B cell (primary cell): ENCODE data around the gene NFATC2. TPM values are rescaled to one million over a fixed set of nuclear protein-coding genes. Genes with fewer than 3 reads are reported as not detected.

Source experiments
- ATAC-seq: fragments of 200-7000 bp; cut with Tn5 transposase; one replicate; pipeline ENCODE4 v1.10.0; 2021; ENCODE audit warnings: low read depth, mild to moderate bottlenecking, moderate number of reproducible peaks, moderate library complexity
- CTCF ChIA-PET: fragments of 350-600 bp; sonication (Branson Sonifier 250); formaldehyde crosslinking; loops from one replicate; lab custom pipeline; 2021; ENCODE audit warnings: antibody characterized with exemption, inconsistent platforms; lab: Charles Lee
- POLR2A ChIA-PET: fragments of 350-600 bp; sonication (Branson Sonifier 250); formaldehyde crosslinking; loops from one replicate; lab custom pipeline; 2021; ENCODE audit warnings: antibody characterized with exemption; lab: Charles Lee
- DNase-seq: peaks from one replicate; pipeline ENCODE4 v3.0.0; 2013
- H2AFZ ChIP-seq: 2 replicates; pipeline ENCODE4 v1.6.1; 2012; ENCODE audit warnings: mild to moderate bottlenecking, low read depth, low read length; ENCODE audit not compliant: insufficient read depth, poor library complexity, severe bottlenecking
- H3K27ac ChIP-seq, 2 donors: 1 replicate in 1 of 2; 2 replicates in 1 of 2; pipeline ENCODE4 v1.5.1; 2012 to 2013; ENCODE audit warnings: low read length in 2 of 2, mild to moderate bottlenecking in 2 of 2, moderate library complexity in 1 of 2
- H3K27me3 ChIP-seq, 4 experiments: fragments of 200-600 bp in 1 of 4; sonication (generic) in 1 of 4; replicated peaks in 1 of 4; 1 replicate in 2 of 4; 2 replicates in 2 of 4; pipeline versions ENCODE4 v1.6.1 to v1.7.0; 2013 to 2016; ENCODE audit warnings: low read length in 3 of 4, mild to moderate bottlenecking in 2 of 4, mixed read lengths in 1 of 4, moderate library complexity in 1 of 4; ENCODE audit not compliant: insufficient read depth in 4 of 4, control insufficient read depth in 3 of 4; ENCODE audit errors: control extremely low read depth in 1 of 4
- H3K36me3 ChIP-seq, 2 experiments: replicated peaks in 1 of 2; 1 replicate in 1 of 2; 2 replicates in 1 of 2; pipeline versions ENCODE4 v1.6.1 to v1.7.1; 2013; ENCODE audit warnings: low read length in 1 of 2; ENCODE audit not compliant: insufficient read depth in 2 of 2, control insufficient read depth in 1 of 2; ENCODE audit errors: control extremely low read depth in 1 of 2, extremely low read depth in 1 of 2
- H3K4me1 ChIP-seq, 2 donors: fragments of 200-600 bp in 1 of 2; sonication (generic) in 1 of 2; 1 replicate in 1 of 2; 2 replicates in 1 of 2; pipeline versions ENCODE4 v1.5.1 to v1.6.1; 2013 to 2017; ENCODE audit warnings: low read length in 2 of 2; ENCODE audit not compliant: control insufficient read depth in 2 of 2, insufficient read depth in 2 of 2
- H3K4me2 ChIP-seq: replicated peaks from 2 replicates; pipeline ENCODE3; 2012; ENCODE audit warnings: mild to moderate bottlenecking, low read depth, low read length; ENCODE audit not compliant: poor library complexity, severe bottlenecking
- H3K4me3 ChIP-seq, 5 experiments: fragments of 200-600 bp in 1 of 5; sonication (generic) in 1 of 5; 1 replicate in 3 of 5; 2 replicates in 2 of 5; pipeline versions ENCODE4 v1.5.1 to v1.7.0; 2011 to 2016; ENCODE audit warnings: low read length in 4 of 5, mild to moderate bottlenecking in 4 of 5, low read depth in 2 of 5, control low read depth in 1 of 5, moderate library complexity in 1 of 5; ENCODE audit not compliant: insufficient read depth in 1 of 5; ENCODE audit errors: control extremely low read depth in 1 of 5, extremely low read depth in 1 of 5
- H3K79me2 ChIP-seq: fragments of 200-600 bp; sonication (generic); one replicate; pipeline ENCODE4 v1.6.0; 2016; ENCODE audit warnings: low read length; ENCODE audit not compliant: control insufficient read depth, insufficient read depth
- H3K9ac ChIP-seq: fragments of 200-600 bp; sonication (generic); 2 replicates; pipeline ENCODE4 v1.6.1; 2017; ENCODE audit warnings: mild to moderate bottlenecking, low read length, moderate library complexity
- H3K9me3 ChIP-seq, 3 donors: one replicate each; pipeline versions ENCODE4 v1.6.1 to v1.7.1; 2013; ENCODE audit warnings: low read length in 2 of 3; ENCODE audit not compliant: control insufficient read depth in 2 of 3, insufficient read depth in 1 of 3; ENCODE audit errors: control extremely low read depth in 1 of 3
- H4K20me1 ChIP-seq: 2 replicates; pipeline ENCODE4 v1.6.0; 2012; ENCODE audit warnings: mild to moderate bottlenecking, low read length; ENCODE audit not compliant: insufficient read depth, control insufficient read depth, poor library complexity, severe bottlenecking
- H3K27ac Mint-ChIP-seq: one replicate; pipeline ENCODE4 v1.8.0; 2021; ENCODE audit warnings: mixed read lengths
- H3K27me3 Mint-ChIP-seq: one replicate; pipeline ENCODE4 v1.8.0; 2021; ENCODE audit warnings: mixed read lengths
- H3K4me1 Mint-ChIP-seq: one replicate; pipeline ENCODE4 v1.8.0; 2021; ENCODE audit warnings: mixed read lengths
- H3K4me3 Mint-ChIP-seq: one replicate; pipeline ENCODE4 v1.8.0; 2021; ENCODE audit warnings: mixed read lengths
- H3K9me3 Mint-ChIP-seq: one replicate; pipeline ENCODE4 v1.8.0; 2022; ENCODE audit warnings: mixed read lengths; ENCODE audit not compliant: insufficient read depth
- EZH2 ChIP-seq: IDR thresholded peaks from 2 replicates; pipeline ENCODE4 v1.6.1; 2012; ENCODE audit warnings: borderline replicate concordance, low read depth, mild to moderate bottlenecking, moderate library complexity, low read length; ENCODE audit not compliant: insufficient read depth, poor library complexity, severe bottlenecking
- WGBS: methylation state at CpG from one replicate; pipeline ENCODE4 v1.1.5; 2013; ENCODE audit warnings: missing lambda C conversion rate; ENCODE audit not compliant: insufficient coverage; 5-methylcytosine and 5-hydroxymethylcytosine counted together
- intact Hi-C: fragments of 100-400 bp; cut with micrococcal nuclease; formaldehyde crosslinking; loops from one replicate; pipeline ENCODE4 v1.10.0; 2022
- polyA plus RNA-seq: library from polyadenylated mRNA; depleted of rRNA; stranded (reverse); fragments of >200 nt; gene quantifications from 2 replicates; pipeline ENCODE4 v1.2.3, GENCODE V29; 2012
- total RNA-seq, 2 donors: library from RNA; stranded (reverse); fragments of 120-200 nt in 1 of 2; gene quantifications; 1 replicate in 1 of 2; 2 replicates in 1 of 2; pipeline versions ENCODE4 v1.2.3 to v1.2.4, GENCODE V29; 2013 to 2022
- TF ChIP-seq, protein P1 (sequence below): fragments of 200-600 bp; IDR thresholded peaks from one replicate; pipeline ENCODE4 v1.8.0; 2022; ENCODE audit warnings: antibody characterized with exemption, mild to moderate bottlenecking

Gene NFATC2
- total and polyA plus RNA-seq, 2 donors (not counting 1 experiment from before 2014, with no cell fraction given): 10.1 to 38.0 TPM

DNA sequence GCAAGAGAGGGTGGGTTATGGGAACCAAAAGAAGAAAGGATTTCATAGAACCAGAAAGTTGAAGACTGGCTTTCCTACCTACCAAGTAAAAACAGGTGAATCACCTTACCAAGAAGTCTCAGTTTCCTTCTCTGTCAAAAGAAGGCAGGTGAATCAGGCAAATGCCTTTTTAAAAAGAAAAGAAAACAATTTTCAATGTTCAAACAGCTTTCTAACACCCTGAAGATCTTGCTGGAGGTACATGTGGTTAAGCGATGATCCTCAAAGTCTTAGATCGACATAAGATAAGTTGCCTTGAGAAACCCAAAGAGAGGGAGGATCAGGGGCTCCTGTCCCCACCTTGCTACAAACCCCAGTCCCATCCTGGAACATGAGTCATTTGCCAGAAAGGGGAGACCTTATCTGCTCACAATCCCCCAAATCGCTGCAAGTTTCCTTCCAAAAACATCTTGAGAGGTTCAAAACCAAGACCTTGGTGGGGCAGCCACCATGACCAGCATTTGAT, 71.6 kb downstream of the NFATC2 start:
- H3K9me3 Mint-ChIP-seq: no peaks in the 10 kb centered on the region
- no peak overlapping the region for H3K4me3 Mint-ChIP-seq
- Histone ChIP-seq H3K79me2 (peaks cover 13% of the 10 kb centered on the region), H3K4me3 (no peak overlapping the region), H3K27ac (no peak overlapping the region), H4K20me1 (peaks cover 7% of the 10 kb centered on the region), H2AFZ (no peak overlapping the region), H3K9me3 (no peaks in the 10 kb centered on the region), H3K4me1 (no peaks in the 10 kb centered on the region), H3K36me3 (peaks cover 0 to 81% of the 10 kb centered on the region in 2 experiments), H3K4me2 (no peak overlapping the region), H3K9ac (no peak overlapping the region), H3K27me3 (no peaks in the 10 kb centered on the region)
- no peaks in the 10 kb centered on the region for H3K27me3 Mint-ChIP-seq
- H3K4me1 Mint-ChIP-seq: peaks cover 2% of the 10 kb centered on the region
- DNase-seq (no peak), ATAC-seq (no peak)
- intact Hi-C loops: no loop called here
- no peak for TF ChIP-seq EZH2
- TF ChIP-seq, protein P1, sequence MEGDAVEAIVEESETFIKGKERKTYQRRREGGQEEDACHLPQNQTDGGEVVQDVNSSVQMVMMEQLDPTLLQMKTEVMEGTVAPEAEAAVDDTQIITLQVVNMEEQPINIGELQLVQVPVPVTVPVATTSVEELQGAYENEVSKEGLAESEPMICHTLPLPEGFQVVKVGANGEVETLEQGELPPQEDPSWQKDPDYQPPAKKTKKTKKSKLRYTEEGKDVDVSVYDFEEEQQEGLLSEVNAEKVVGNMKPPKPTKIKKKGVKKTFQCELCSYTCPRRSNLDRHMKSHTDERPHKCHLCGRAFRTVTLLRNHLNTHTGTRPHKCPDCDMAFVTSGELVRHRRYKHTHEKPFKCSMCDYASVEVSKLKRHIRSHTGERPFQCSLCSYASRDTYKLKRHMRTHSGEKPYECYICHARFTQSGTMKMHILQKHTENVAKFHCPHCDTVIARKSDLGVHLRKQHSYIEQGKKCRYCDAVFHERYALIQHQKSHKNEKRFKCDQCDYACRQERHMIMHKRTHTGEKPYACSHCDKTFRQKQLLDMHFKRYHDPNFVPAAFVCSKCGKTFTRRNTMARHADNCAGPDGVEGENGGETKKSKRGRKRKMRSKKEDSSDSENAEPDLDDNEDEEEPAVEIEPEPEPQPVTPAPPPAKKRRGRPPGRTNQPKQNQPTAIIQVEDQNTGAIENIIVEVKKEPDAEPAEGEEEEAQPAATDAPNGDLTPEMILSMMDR: no peak
- ChIA-PET CTCF (no interaction called here), POLR2A (no interaction called here)
- H3K27ac Mint-ChIP-seq: no peak overlapping the region
- 100% methylated on average over 2 of the region's 3 CpGs for WGBS

- Histone ChIP-seq H3K79me2 (peaks cover 17% of the 10 kb centered on the region), H3K27me3 (no peaks in the 10 kb centered on the region), H3K4me1 (no peaks in the 10 kb centered on the region), H3K36me3 (peaks cover 0 to 83% of the 10 kb centered on the region in 2 experiments), H3K27ac (no peak overlapping the region), H3K9ac (no peak overlapping the region), H3K9me3 (no peaks in the 10 kb centered on the region), H3K4me2 (no peak overlapping the region), H2AFZ (no peak overlapping the region), H3K4me3 (no peak overlapping the region), H4K20me1 (peaks cover 7% of the 10 kb centered on the region)
- H3K27me3 Mint-ChIP-seq: no peaks in the 10 kb centered on the region
- no CpG with 5 or more reads among the region's 5 CpGs for WGBS
- DNase-seq: no peak
- no peak overlapping the region for H3K4me3 Mint-ChIP-seq
- H3K9me3 Mint-ChIP-seq: no peaks in the 10 kb centered on the region
- TF ChIP-seq EZH2: no peak
- TF ChIP-seq, protein P1: no peak
- ATAC-seq: no peak
- ChIA-PET CTCF (no interaction called here), POLR2A (no interaction called here)
- H3K27ac Mint-ChIP-seq: no peak overlapping the region
- intact Hi-C loops: no loop called here
- H3K4me1 Mint-ChIP-seq: peaks cover 2% of the 10 kb centered on the region
Measured at GRCh38 chr20:51470499-51470820, 72.1 kb downstream of the NFATC2 start.
